GM21447 (cell line): ENCODE data around the gene IFITM1.
"Not testable (repeated sequence)": the region's sequence is repeated elsewhere in the genome, so short reads cannot be mapped to it uniquely, and the experiment has no call there.

Experiments
- ATAC-seq: cut with Tn5 transposase; IDR thresholded peaks from one replicate; pipeline ENCODE4 v1.9.1; 2021; ENCODE audit not compliant: unreplicated experiment

The IFITM1 gene

GRCh38 chr11:325796-326591, 12.2 kb downstream of the IFITM1 start:
- no peak for ATAC-seq

DNA sequence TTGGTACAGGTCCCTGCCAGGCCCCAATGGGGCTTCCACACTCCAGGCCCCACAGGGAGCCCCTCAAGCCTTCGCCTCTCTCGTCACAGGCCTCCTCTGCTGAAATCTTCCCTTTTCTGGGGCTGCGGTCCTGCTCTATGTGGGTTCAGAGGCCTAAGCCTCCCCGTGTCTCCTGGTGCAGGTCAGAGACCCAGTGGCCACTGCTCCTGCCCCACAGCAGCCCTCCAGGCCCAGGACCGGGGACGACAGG, 12.7 kb downstream of the IFITM1 start:
- no peak for ATAC-seq

- ATAC-seq: peak; percentile 77
Observed at GRCh38 chr11:326842-327580, 13.2 kb downstream of the IFITM1 start.

GRCh38 chr11:327581-327923, 13.7 kb downstream of the IFITM1 start:
- ATAC-seq: no peak

DNA sequence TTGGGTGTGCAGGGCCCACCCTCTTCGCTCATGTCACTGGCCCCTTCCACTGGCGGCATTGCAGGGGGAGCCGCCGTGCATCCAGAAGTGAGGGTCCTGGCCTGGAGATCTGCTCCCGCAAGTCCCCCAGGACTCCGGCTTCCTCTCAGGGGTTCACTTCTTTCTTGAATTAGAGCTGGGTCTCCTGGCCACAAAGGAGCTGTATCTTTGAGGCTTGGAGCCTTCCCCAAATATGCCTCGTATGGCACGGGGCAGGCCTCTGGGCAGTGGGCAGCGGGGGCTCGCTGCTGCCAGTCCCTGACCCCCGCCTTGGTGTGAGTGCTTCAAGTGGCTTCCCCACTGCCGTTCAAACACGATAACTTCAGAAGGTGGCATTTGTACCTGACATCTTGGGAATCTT, 14.2 kb downstream of the IFITM1 start:
- ATAC-seq: no peak

- ATAC-seq: not testable (repeated sequence)
Observed at GRCh38 chr11:328516-329100, 14.8 kb downstream of the IFITM1 start.

DNA sequence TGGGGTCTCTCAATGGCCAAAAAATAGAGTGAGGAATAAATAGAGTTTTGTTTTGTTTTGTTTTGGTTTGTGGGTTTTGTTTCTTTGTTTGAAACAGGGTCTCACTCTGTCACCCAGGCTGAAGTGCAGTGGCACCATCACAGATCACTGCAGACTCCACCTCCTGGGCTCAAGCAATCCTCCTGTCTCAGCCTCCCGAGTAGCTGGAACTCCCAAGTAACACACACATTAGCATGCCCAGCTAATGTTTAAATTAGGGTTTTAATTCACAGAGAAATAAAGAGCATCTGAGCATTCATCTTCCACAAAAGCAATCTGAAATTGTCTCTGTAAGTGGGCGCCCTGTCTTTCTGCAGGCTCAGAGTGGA, 16.0 kb downstream of the IFITM1 start:
- ATAC-seq: no peak

GRCh38 chr11:330307-330693, 16.5 kb downstream of the IFITM1 start:
- no peak for ATAC-seq

DNA sequence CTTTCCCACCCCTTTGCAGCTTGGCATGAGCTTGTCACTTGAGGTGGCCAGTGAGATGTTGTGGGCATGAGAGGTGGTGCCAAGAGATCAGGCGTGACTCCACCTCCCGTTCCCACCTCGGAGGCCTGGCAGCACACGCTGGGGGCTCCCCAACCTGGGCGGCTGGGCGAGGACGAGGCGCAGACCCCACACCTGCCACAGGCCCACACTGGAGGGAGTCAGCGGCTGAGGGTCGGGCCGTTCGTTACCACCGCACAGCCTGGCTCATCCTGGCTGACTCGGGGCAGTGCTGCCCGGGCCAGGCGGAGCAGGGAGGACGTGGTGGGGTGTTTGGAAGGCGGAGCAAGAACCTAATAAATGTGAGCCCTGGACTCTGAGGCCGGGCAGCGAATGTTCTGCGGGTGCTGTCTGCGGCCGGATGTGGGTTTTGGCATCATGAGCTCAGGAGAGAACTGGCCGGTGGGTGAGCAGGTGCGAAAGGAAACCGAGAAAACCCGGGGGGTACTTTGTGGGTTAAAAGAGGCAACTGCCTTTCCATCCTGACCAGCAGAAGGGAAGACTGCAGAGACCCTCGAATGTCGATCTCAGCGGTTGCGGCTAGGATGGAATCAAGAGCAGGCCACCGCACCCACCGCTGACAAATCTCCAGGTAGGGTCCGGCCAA, 17.0 kb downstream of the IFITM1 start:
- ATAC-seq: no peak

DNA sequence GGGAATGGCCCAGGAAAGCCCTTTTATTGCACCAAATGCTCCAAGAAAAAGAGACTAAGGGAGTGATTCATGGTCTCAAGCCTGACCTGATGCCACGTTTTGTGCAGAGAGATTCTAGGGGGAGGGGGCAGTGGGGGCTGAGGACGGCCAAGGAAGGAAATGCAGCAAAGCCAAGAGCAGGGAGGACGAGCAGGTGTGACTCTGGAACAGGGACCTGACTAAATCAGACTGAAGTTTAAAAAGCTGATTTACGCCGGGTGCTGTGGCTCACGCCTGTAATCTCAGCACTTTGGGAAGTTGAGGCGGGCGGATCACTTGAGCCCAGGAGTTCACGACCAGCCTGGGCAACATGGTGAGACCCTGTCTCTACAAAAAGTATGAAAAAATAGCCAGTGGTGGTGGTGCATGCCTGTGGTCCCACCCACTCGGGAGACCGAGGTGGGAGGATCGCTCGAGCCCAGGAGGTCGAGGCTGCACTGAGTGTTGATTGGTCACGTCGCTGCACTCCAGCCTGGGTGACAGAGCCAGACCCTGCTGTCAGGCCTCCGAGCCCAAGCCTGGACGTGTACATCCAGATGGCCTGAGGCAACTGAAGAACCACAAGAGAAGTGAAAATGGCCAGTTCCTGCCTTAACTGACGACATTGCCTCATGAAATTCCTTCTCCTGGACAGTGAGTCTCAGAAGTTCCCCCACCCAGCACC, 17.7 kb downstream of the IFITM1 start:
- no peak for ATAC-seq

GRCh38 chr11:332651-333480, 19.0 kb downstream of the IFITM1 start:
- ATAC-seq: no peak

DNA sequence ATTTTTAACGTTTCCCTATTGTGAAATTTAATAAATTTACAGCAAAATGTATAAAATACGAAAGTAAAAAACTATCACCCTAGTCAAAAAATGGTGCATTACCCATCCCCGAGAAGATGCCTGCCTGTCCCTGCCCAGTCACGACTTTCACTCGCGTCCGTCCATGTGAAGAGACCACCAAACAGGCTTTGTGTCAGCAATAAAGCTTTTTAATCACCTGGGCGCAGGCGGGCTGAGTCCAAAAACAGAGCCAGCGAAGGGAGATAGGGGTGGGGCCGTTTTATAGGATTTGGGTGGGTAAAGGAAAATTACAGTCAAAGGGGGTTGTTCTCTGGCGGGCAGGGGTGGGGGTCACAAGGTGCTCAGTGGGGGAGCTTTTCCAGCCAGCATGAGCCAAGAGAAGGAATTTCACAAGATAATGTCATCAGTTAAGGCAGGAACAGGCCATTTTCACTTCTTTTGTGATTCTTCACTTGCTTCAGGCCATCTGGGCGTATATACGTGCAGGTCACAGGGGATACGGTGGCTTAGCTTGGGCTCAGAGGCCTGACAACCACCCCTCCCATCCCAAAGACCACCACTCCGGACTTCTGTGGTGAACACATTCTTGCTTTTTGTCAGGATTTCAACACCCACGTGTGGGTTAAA, 19.9 kb downstream of the IFITM1 start:
- not testable (repeated sequence) for ATAC-seq

GRCh38 chr11:334264-334994, 20.6 kb downstream of the IFITM1 start:
- ATAC-seq: no peak

DNA sequence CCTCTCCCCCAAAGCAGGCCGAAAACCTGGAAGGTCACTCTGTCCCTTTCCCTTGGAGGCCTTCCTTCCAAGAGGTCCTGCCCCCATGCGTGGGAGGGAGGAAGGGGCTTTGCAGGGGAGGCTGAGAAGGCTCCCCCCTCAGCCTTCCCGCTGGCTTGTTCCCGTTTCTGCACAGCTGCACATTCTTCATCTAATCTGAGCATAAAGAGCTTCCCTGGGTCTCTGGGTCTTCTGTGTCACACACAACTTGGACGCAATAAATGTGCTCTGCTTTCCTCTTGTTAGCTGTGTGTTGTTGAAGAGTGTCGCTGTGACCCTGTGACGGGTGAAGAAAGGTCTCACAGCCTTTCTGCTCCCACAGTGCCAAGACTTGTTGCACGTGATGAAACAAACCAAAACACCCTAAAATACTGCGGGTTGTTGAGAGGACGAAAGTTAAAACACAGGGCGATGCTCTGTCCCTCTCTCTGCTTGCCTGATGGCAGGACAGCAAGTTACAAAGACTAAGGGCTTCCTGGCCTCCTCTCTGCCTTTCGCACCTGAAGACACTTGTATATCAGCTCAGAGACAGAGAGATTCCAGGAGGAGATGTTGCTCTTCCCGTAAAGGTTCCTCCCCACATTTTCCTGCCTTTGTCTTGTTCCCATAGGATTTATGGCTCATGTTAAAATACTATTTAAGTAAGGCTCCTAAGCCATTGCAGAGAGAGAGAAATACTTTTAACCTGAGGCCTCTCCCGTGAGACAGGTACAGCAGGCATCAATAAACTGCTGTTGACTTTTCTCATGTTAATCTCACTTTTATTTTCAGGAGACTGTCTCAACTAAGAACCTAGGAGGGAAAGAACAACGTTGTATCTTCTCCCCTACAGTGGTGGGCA, 22.2 kb downstream of the IFITM1 start:
- ATAC-seq: no peak

DNA sequence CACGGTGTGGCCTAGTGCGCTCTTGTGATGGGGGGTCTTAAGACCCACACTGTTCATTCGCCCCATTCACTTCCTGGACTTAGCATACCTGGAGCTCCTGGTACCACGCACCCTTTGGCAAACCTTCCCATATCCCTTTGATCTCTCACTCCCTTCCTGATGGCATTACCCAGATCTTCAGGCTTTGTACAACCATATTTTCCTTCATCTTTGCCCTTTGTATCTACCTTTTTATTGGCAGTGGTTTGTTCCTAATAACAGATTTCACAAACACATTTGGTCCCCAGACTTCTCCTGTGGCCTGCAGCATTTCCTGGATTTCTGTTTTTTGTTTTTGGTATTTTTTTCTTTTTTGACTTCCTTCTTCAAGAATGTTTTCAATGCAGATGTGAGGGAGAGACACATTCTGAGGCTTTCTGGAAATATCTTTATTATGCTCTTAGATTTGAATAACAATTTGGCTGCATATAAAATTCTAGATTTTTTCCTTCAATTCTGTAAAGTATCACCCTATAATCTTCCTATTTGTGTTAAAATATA, 22.9 kb downstream of the IFITM1 start:
- no peak for ATAC-seq

DNA sequence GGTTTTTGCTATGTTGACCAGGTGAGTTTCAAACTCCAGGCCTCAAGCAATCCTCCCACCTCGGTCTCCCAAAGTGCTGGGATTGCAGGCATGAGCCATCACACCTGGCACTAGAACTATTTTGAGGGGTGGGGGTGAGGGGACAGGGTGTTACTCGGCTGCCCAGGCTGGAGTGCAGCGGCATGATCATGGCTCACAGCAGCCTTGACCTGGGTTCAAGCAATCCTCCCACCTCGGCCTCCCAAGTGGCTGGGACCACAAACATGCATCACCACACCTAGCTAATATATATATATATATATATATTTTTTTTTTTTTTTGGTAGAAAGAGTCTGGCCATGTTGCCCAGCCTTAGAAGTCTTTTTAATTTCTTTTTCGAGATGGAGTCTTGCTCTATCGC, 23.9 kb downstream of the IFITM1 start:
- no peak for ATAC-seq

GRCh38 chr11:339963-340362, 26.1 kb downstream of the IFITM1 start:
- ATAC-seq: no peak
